DOHH2 (cell line): ENCODE results near the gene MAGIX.

Experiments used
- H3F3A ChIP-seq: fragments of 200-600 bp; sonication (generic), shearing (Covaris generic); 2 replicates; pipeline ENCODE4 v1.6.0; 2016; ENCODE audit warnings: antibody characterized with exemption, mild to moderate bottlenecking; ENCODE audit not compliant: control insufficient read depth, insufficient read depth
- H3K27ac ChIP-seq: fragments of 200-600 bp; sonication (generic); 2 replicates; pipeline ENCODE4 v1.5.1; 2014; ENCODE audit warnings: low read depth, mild to moderate bottlenecking, low read length, moderate library complexity
- H3K27me3 ChIP-seq: fragments of 200-600 bp; sonication (generic); 2 replicates; pipeline ENCODE4 v1.6.1; 2014; ENCODE audit warnings: mild to moderate bottlenecking, low read length, mixed read lengths; ENCODE audit not compliant: control insufficient read depth
- H3K36me3 ChIP-seq: fragments of 200-600 bp; sonication (generic); 2 replicates; pipeline ENCODE4 v1.6.1; 2014; ENCODE audit warnings: mild to moderate bottlenecking, low read length, moderate library complexity, mixed read lengths; ENCODE audit not compliant: control insufficient read depth
- H3K4me1 ChIP-seq: fragments of 200-600 bp; sonication (generic); 2 replicates; pipeline ENCODE4 v1.6.1; 2014; ENCODE audit warnings: mild to moderate bottlenecking, low read length, mixed read lengths; ENCODE audit not compliant: control insufficient read depth
- H3K4me2 ChIP-seq: fragments of 200-600 bp; sonication (generic); 2 replicates; pipeline ENCODE4 v1.6.0; 2014; ENCODE audit warnings: mild to moderate bottlenecking, low read length, moderate library complexity
- H3K4me3 ChIP-seq: fragments of 200-600 bp; sonication (generic); 2 replicates; pipeline ENCODE4 v1.5.1; 2014; ENCODE audit warnings: mild to moderate bottlenecking, low read length, mixed read lengths
- H3K79me2 ChIP-seq: fragments of 200-600 bp; sonication (generic); 2 replicates; pipeline ENCODE4 v1.6.1; 2014; ENCODE audit warnings: mild to moderate bottlenecking, low read length, mixed read lengths; ENCODE audit not compliant: control insufficient read depth
- H3K9me2 ChIP-seq: fragments of 200-600 bp; sonication (generic); replicated peaks from 2 replicates; pipeline ENCODE4 v1.6.1; 2014; ENCODE audit warnings: mild to moderate bottlenecking, low read length, mixed read lengths; ENCODE audit not compliant: control insufficient read depth
- H3K9me3 ChIP-seq: fragments of 200-600 bp; sonication (generic); 2 replicates; pipeline ENCODE4 v1.6.1; 2014; ENCODE audit warnings: antibody characterized with exemption, low read length, mixed read lengths; ENCODE audit not compliant: control insufficient read depth, insufficient read depth
- H4K20me1 ChIP-seq: fragments of 200-600 bp; sonication (generic); 2 replicates; pipeline ENCODE4 v1.6.0; 2014; ENCODE audit warnings: low read depth, mild to moderate bottlenecking, antibody characterized with exemption, low read length, moderate library complexity; ENCODE audit not compliant: control insufficient read depth, insufficient read depth
- CTCF ChIP-seq: fragments of 200-600 bp; sonication (generic); IDR thresholded peaks from one replicate; pipeline ENCODE4 v1.5.1; 2014; ENCODE audit warnings: antibody characterized with exemption, mild to moderate bottlenecking, low read depth, low read length; ENCODE audit not compliant: poor library complexity, severe bottlenecking
- EZH2phosphoT487 ChIP-seq: fragments of 200-600 bp; sonication (generic); IDR thresholded peaks from 2 replicates; pipeline ENCODE4 v1.6.1; 2017; ENCODE audit warnings: borderline replicate concordance, mild to moderate bottlenecking, antibody characterized with exemption, low read length, moderate library complexity, mixed read lengths

The MAGIX gene

DNA sequence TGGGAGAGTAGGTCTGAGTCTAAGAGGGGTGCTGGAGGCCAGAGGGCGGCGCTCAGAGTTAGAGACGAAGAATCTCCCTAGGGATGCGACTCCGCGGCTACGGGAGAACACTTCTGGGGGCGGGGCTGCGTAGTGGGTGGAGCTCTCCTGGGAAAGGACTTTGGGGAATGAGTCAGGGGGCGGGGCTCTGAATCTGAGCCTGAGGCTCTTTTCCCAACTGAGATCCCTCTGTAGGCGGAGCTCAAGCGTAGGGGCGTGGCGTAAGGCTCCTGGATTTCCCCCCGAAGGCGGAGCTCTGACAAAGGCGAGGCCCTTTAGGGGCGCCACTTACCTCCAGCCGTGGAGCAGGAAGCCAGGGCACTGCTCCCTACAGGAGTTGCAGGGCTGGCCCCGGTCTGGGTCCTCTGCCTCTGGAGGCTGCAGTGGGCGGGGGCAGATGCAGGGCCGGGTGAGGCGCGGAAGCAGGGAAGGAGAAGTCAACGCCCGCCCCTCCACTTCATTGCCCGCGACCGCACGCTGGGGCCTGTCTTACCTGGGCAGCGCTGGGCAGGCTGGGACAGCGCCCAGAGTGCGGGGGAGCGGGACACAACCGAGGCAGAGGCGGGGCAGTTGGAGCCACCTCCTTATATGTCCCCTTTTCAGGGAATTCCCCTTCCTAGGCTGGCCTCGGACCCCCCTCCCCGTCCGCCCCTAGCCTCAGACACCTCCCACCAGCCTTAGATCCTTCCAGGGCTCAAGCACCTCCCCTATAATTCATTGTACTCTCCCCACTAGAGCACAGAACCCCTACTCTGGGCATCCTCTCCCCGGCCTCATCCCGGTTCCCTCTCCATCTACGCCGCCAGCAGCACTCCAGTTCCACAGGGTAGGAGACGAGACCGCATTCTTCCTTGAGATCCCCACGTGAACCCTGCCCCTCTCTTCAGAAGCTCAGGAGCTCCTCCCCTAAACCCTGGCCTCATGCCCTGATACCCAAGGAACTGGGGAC, 22.0 kb downstream of the MAGIX start:
- Histone ChIP-seq H3K9me2 (no peaks in the 10 kb centered on the region), H3K27me3 (no peaks in the 10 kb centered on the region), H3K4me1 (peaks cover 33% of the 10 kb centered on the region), H3K4me2 (peak overlapping the region; percentile 87), H3F3A (peaks cover 5% of the 10 kb centered on the region), H3K36me3 (peaks cover 15% of the 10 kb centered on the region), H4K20me1 (no peaks in the 10 kb centered on the region), H3K4me3 (peak overlapping the region; percentile 87), H3K27ac (peak overlapping the region; percentile 37), H3K9me3 (no peaks in the 10 kb centered on the region), H3K79me2 (peaks cover 26% of the 10 kb centered on the region)
- no peak for TF ChIP-seq CTCF
- no peak for TF ChIP-seq EZH2phosphoT487

- peaks cover 37% of the 10 kb centered on the region for H3K4me1 ChIP-seq
- H3K79me2 ChIP-seq, result peaks cover 26% of the 10 kb centered on the region
- peak within 1 kb of the TSS; percentile 87 for H3K4me2 ChIP-seq
- no peaks in the 10 kb centered on the region for H3K9me3 ChIP-seq
- peak within 1 kb of the TSS; percentile 37 for H3K27ac ChIP-seq
- H4K20me1 ChIP-seq, result no peaks in the 10 kb centered on the region
- H3K27me3 ChIP-seq, result no peaks in the 10 kb centered on the region
- peaks cover 9% of the 10 kb centered on the region for H3K36me3 ChIP-seq
- H3K9me2 ChIP-seq, result no peaks in the 10 kb centered on the region
- TF ChIP-seq CTCF, result peak; percentile 71
- TF ChIP-seq EZH2phosphoT487, result no peak
- peak within 1 kb of the TSS; percentile 87 for H3K4me3 ChIP-seq
- H3F3A ChIP-seq, result peaks cover 7% of the 10 kb centered on the region
Measured at GRCh38 chrX:49186125-49187027, 23.8 kb downstream of the MAGIX start, which contains the start of gene PRICKLE3. TSS of gene PRICKLE3 (minus strand) at chrX:49186373. CDS start at chrX:49186297, 76 bp downstream.

DNA sequence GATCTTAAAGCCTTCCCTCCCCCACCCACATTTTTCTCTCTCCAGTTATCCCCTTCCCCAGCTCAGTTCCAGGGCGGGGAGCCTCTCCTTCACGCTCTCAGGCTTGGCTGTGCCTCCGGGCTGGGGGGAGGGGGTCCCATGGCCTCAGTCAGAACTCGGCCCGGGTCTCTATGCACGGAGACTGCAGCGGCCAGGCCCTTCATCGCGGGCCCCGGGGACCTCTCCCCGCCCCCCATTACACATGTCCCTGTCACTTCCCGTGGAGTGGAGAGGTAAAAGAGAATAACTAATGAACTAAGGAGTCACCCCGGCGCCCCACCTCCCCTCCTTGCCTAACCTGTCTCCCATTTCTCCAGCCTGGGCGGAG, 24.5 kb downstream of the MAGIX start:
- TF ChIP-seq EZH2phosphoT487 (no peak), CTCF (no peak)
- Histone ChIP-seq H3K9me2 (no peaks in the 10 kb centered on the region), H3K4me3 (no peak overlapping the region), H3K36me3 (peaks cover 9% of the 10 kb centered on the region), H3K4me1 (peaks cover 37% of the 10 kb centered on the region), H3K9me3 (no peaks in the 10 kb centered on the region), H3K27me3 (no peaks in the 10 kb centered on the region), H3F3A (peaks cover 7% of the 10 kb centered on the region), H3K27ac (no peak overlapping the region), H3K79me2 (peaks cover 29% of the 10 kb centered on the region), H4K20me1 (no peaks in the 10 kb centered on the region), H3K4me2 (peak overlapping the region; percentile 13; the same call in 1 of the 2 replicates)
